CD4-positive, alpha-beta T cell (primary cell): Measurements from ENCODE around the gene RIPOR1. TPM values are rescaled to one million over a fixed set of nuclear protein-coding genes. Genes with fewer than 3 reads are reported as not detected.
A peak's percentile ranks its signal among the peaks of the same experiment; 100 is the strongest.

Experiments used
- ATAC-seq: fragments of 200-7000 bp; cut with Tn5 transposase; one replicate; pipeline ENCODE4 v1.10.0; 2022; ENCODE audit warnings: mild to moderate bottlenecking; ENCODE audit not compliant: poor library complexity
- CTCF ChIA-PET: fragments of 350-600 bp; sonication (Branson Sonifier 250); formaldehyde crosslinking; loops from one replicate; lab custom pipeline; 2021; ENCODE audit warnings: antibody characterized with exemption, inconsistent platforms; lab: Charles Lee
- POLR2A ChIA-PET: fragments of 350-600 bp; sonication (Branson Sonifier 250); formaldehyde crosslinking; loops from one replicate; lab custom pipeline; 2021; ENCODE audit warnings: antibody characterized with exemption, inconsistent platforms; lab: Charles Lee
- DNase-seq, 14 experiments: peaks; one replicate each; pipeline ENCODE4 v3.0.0-alpha.2; 2013 to 2020; ENCODE audit warnings: mixed read lengths in 2 of 14
- H3K27ac ChIP-seq, 2 donors: one replicate each; pipeline versions ENCODE4 v1.5.1 to v1.7.0; 2013; ENCODE audit warnings: low read length in 2 of 2, low read depth in 1 of 2, mild to moderate bottlenecking in 1 of 2
- H3K27me3 ChIP-seq, 2 experiments: 1 replicate in 1 of 2; 2 replicates in 1 of 2; pipeline versions ENCODE4 v1.6.1 to v1.7.0; 2013; ENCODE audit warnings: low read length in 2 of 2, control low read depth in 1 of 2, mild to moderate bottlenecking in 1 of 2, moderate library complexity in 1 of 2; ENCODE audit not compliant: insufficient read depth in 2 of 2, control insufficient read depth in 1 of 2
- H3K36me3 ChIP-seq: one replicate; pipeline ENCODE4 v1.6.1; 2013; ENCODE audit warnings: low read length, control low read depth; ENCODE audit not compliant: insufficient read depth
- H3K4me1 ChIP-seq: one replicate; pipeline ENCODE4 v1.6.1; 2013; ENCODE audit warnings: low read length, control low read depth; ENCODE audit not compliant: insufficient read depth
- H3K4me3 ChIP-seq: one replicate; pipeline ENCODE4 v1.5.1; 2013; ENCODE audit warnings: mild to moderate bottlenecking, low read length, moderate library complexity
- H3K9me3 ChIP-seq, 2 experiments: 1 replicate in 1 of 2; 2 replicates in 1 of 2; pipeline versions ENCODE4 v1.6.1 to v1.7.0; 2013; ENCODE audit warnings: low read length in 2 of 2, mild to moderate bottlenecking in 2 of 2, control low read depth in 1 of 2, moderate library complexity in 1 of 2; ENCODE audit not compliant: control insufficient read depth in 1 of 2, insufficient read depth in 1 of 2
- H3K27ac Mint-ChIP-seq: one replicate; pipeline ENCODE4 v1.8.0; 2020; ENCODE audit warnings: mixed read lengths
- H3K27me3 Mint-ChIP-seq: one replicate; pipeline ENCODE4 v1.8.0; 2021; ENCODE audit warnings: mixed read lengths
- H3K36me3 Mint-ChIP-seq: one replicate; pipeline ENCODE4 v1.8.0; 2021; ENCODE audit warnings: low read depth, mixed read lengths
- H3K4me1 Mint-ChIP-seq: one replicate; pipeline ENCODE4 v1.8.0; 2021; ENCODE audit warnings: low read depth, mixed read lengths
- H3K4me3 Mint-ChIP-seq: one replicate; pipeline ENCODE4 v1.8.0; 2020; ENCODE audit warnings: mild to moderate bottlenecking, mixed read lengths
- H3K9me3 Mint-ChIP-seq: one replicate; pipeline ENCODE4 v1.8.0; 2020; ENCODE audit warnings: mixed read lengths
- CTCF ChIP-seq: fragments of 200-600 bp; IDR thresholded peaks from one replicate; pipeline ENCODE4 v1.8.0; 2022; ENCODE audit warnings: antibody characterized with exemption, mild to moderate bottlenecking
- intact Hi-C, 2 experiments: fragments of 100-400 bp; cut with DNase I in 1 of 2; cut with micrococcal nuclease in 1 of 2; formaldehyde crosslinking; loops; one replicate each; pipeline versions ENCODE4 v1.15.1 to v1.9.0; 2023 to 2025; cut with DNase I, micrococcal nuclease
- total RNA-seq, 174 experiments: library from RNA in 2 of 174; stranded (reverse) in 2 of 174; gene quantifications; one replicate each; pipeline ENCODE4 v1.2.3 and lab custom pipeline; 2021 to 2026

Gene RIPOR1
- total RNA-seq, 2 experiments from 2014 or later, result 21.3 to 25.4 TPM

- peaks cover 52% of the 10 kb centered on the region for H3K4me1 ChIP-seq
- H3K27ac Mint-ChIP-seq, result no peak overlapping the region
- DNase-seq (no peak), ATAC-seq (no peak)
- intact Hi-C loops, result no loop called here
- peaks cover 20% of the 10 kb centered on the region for H3K27me3 Mint-ChIP-seq
- no peaks in the 10 kb centered on the region for H3K36me3 ChIP-seq
- H3K9me3 ChIP-seq, result no peaks in the 10 kb centered on the region
- H3K27ac ChIP-seq, result no peak overlapping the region
- TF ChIP-seq CTCF, result no peak
- no peak overlapping the region for H3K4me3 ChIP-seq
- H3K27me3 ChIP-seq, result peaks cover 19 to 20% of the 10 kb centered on the region in 2 experiments
- peak overlapping the region; percentile 64 for H3K4me3 Mint-ChIP-seq
- POLR2A ChIA-PET, result no interaction called here
- peaks cover 54% of the 10 kb centered on the region for H3K4me1 Mint-ChIP-seq
- no peaks in the 10 kb centered on the region for H3K36me3 Mint-ChIP-seq
- CTCF ChIA-PET, result interaction anchor here (3.8 to 6.1 kb wide), 3 partner anchors 13 kb away, joined by 27 to 48 read pairs (median 45); no protein-coding TSS in a partner anchor
- H3K9me3 Mint-ChIP-seq, result no peaks in the 10 kb centered on the region
Measured at GRCh38 chr16:67534431-67534830, 5.8 kb downstream of the RIPOR1 start.

GRCh38 chr16:67535201-67535600 is 6.6 kb downstream of the RIPOR1 start:
- H3K9me3 ChIP-seq, result no peaks in the 10 kb centered on the region
- intact Hi-C loops, result no loop called here
- peaks cover 14% of the 10 kb centered on the region for H3K27me3 Mint-ChIP-seq
- H3K4me3 Mint-ChIP-seq, result peak overlapping the region; percentile 86
- no peaks in the 10 kb centered on the region for H3K36me3 Mint-ChIP-seq
- peaks cover 44% of the 10 kb centered on the region for H3K4me1 ChIP-seq
- no peaks in the 10 kb centered on the region for H3K9me3 Mint-ChIP-seq
- ChIA-PET CTCF (interaction anchor here (3.8 to 4.5 kb wide), 2 partner anchors 12 to 13 kb away, joined by 27 to 48 read pairs; no protein-coding TSS in a partner anchor), POLR2A (interaction anchor here (3.2 kb wide), 1 partner anchor 9 kb away, joined by 8 read pairs; no protein-coding TSS in a partner anchor)
- peaks cover 13 to 14% of the 10 kb centered on the region in 2 experiments for H3K27me3 ChIP-seq
- ATAC-seq (no peak), DNase-seq (no peak)
- TF ChIP-seq CTCF, result no peak
- peaks cover 51% of the 10 kb centered on the region for H3K4me1 Mint-ChIP-seq
- peak overlapping the region; percentile 66 for H3K27ac Mint-ChIP-seq
- no peak overlapping the region for H3K27ac ChIP-seq
- peaks cover 6% of the 10 kb centered on the region for H3K36me3 ChIP-seq
- no peak overlapping the region for H3K4me3 ChIP-seq

GRCh38 chr16:67537270-67537635 is 8.6 kb downstream of the RIPOR1 start:
- Histone ChIP-seq H3K27ac (peak overlapping the region; percentile 69 to 73), H3K9me3 (no peaks in the 10 kb centered on the region), H3K36me3 (peaks cover 21% of the 10 kb centered on the region), H3K4me3 (peak overlapping the region; percentile 84), H3K27me3 (no peaks in the 10 kb centered on the region), H3K4me1 (peaks cover 37% of the 10 kb centered on the region)
- H3K36me3 Mint-ChIP-seq, result peaks cover 11% of the 10 kb centered on the region
- ChIA-PET POLR2A (interaction anchor here (0.8 to 4.0 kb wide), 16 partner anchors 8 to 707 kb away, joined by 3 to 59 read pairs (median 6); partner anchors contain the start of genes ACD, ATP6V0D1, C16orf86 and CARMIL2), CTCF (interaction anchor here (0.6 to 4.5 kb wide), 9 partner anchors 9 to 123 kb away, joined by 3 to 48 read pairs (median 5); partner anchors contain the start of genes ACD, ATP6V0D1, CTCF and RIPOR1)
- ATAC-seq (peak; percentile 52), DNase-seq (peak in 10 of 14 experiments; percentile 27 to 77 (median 57))
- intact Hi-C loops, result loop anchor here in 1 of 2 experiments (2.0 kb wide), 1 partner anchor 14 kb away; no protein-coding TSS in a partner anchor
- no peaks in the 10 kb centered on the region for H3K27me3 Mint-ChIP-seq
- H3K27ac Mint-ChIP-seq, result peak overlapping the region; percentile 66
- no peaks in the 10 kb centered on the region for H3K9me3 Mint-ChIP-seq
- no peak for TF ChIP-seq CTCF
- H3K4me1 Mint-ChIP-seq, result peaks cover 49% of the 10 kb centered on the region
- H3K4me3 Mint-ChIP-seq, result peak overlapping the region; percentile 86
